GM23338 (cell line): Measurements from ENCODE around the gene KDSR. TPM values are rescaled to one million over a fixed set of nuclear protein-coding genes. Genes with fewer than 3 reads are reported as not detected.

Experiments
- ATAC-seq: fragments of 200-7000 bp; cut with Tn5 transposase; 3 replicates; pipeline ENCODE4 v1.9.1; 2020
- DNase-seq: peaks from one replicate; pipeline ENCODE4 v3.0.0-alpha.2; 2015; ENCODE audit warnings: low spot score
- H2AFZ ChIP-seq: fragments of 200-600 bp; sonication (generic); 2 replicates; pipeline ENCODE4 v1.8.0; 2016; ENCODE audit warnings: antibody characterized with exemption, mild to moderate bottlenecking, moderate library complexity
- H3F3A ChIP-seq: fragments of 200-600 bp; sonication (generic); replicated peaks from 2 replicates; pipeline ENCODE4 v1.8.0; 2017; ENCODE audit warnings: antibody characterized with exemption, mixed run types, low read depth
- H3K27ac ChIP-seq: fragments of 200-600 bp; sonication (generic); 2 replicates; pipeline ENCODE4 v1.6.1; 2016; ENCODE audit warnings: low read depth
- H3K27me3 ChIP-seq: fragments of 200-600 bp; sonication (generic); 2 replicates; pipeline ENCODE4 v1.8.0; 2016; ENCODE audit warnings: mild to moderate bottlenecking, mixed run types, moderate library complexity; ENCODE audit not compliant: insufficient read depth
- H3K36me3 ChIP-seq: fragments of 200-600 bp; sonication (generic); 2 replicates; pipeline ENCODE4 v1.8.0; 2016; ENCODE audit warnings: mild to moderate bottlenecking; ENCODE audit not compliant: insufficient read depth
- H3K4me1 ChIP-seq: fragments of 200-600 bp; sonication (generic); 2 replicates; pipeline ENCODE4 v1.8.0; 2016; ENCODE audit warnings: mild to moderate bottlenecking, moderate library complexity; ENCODE audit not compliant: insufficient read depth
- H3K4me2 ChIP-seq: fragments of 200-600 bp; sonication (generic); 2 replicates; pipeline ENCODE4 v1.7.1; 2017; ENCODE audit warnings: mixed run types
- H3K4me3 ChIP-seq: fragments of 200-600 bp; sonication (generic); 2 replicates; pipeline ENCODE4 v1.6.1; 2016; ENCODE audit warnings: mixed run types
- H3K79me2 ChIP-seq: fragments of 200-600 bp; sonication (generic); replicated peaks from 2 replicates; pipeline ENCODE4 v1.8.0; 2017; ENCODE audit warnings: mild to moderate bottlenecking; ENCODE audit not compliant: insufficient read depth
- H3K9me2 ChIP-seq: fragments of 200-600 bp; sonication (generic); 2 replicates; pipeline ENCODE4 v1.8.0; 2017; ENCODE audit not compliant: insufficient read depth
- H4K20me1 ChIP-seq: fragments of 200-600 bp; sonication (generic); replicated peaks from 2 replicates; pipeline ENCODE4 v1.8.0; 2017; ENCODE audit warnings: mild to moderate bottlenecking; ENCODE audit not compliant: insufficient read depth
- H3K27ac Mint-ChIP-seq: 2 replicates; pipeline ENCODE4 v1.8.0; 2020; ENCODE audit warnings: inconsistent platforms, mild to moderate bottlenecking, moderate library complexity, mixed read lengths
- H3K27me3 Mint-ChIP-seq: 3 replicates; pipeline ENCODE4 v1.8.0; 2022; ENCODE audit warnings: low read depth, mild to moderate bottlenecking, moderate library complexity, mixed read lengths, inconsistent platforms; ENCODE audit not compliant: insufficient read depth, poor library complexity
- H3K36me3 Mint-ChIP-seq: 3 replicates; pipeline ENCODE4 v1.8.0; 2021; ENCODE audit warnings: low read depth, mild to moderate bottlenecking, inconsistent platforms, moderate library complexity, mixed read lengths
- H3K4me1 Mint-ChIP-seq: 3 replicates; pipeline ENCODE4 v1.8.0; 2020; ENCODE audit warnings: mild to moderate bottlenecking, inconsistent platforms, mixed read lengths
- H3K4me3 Mint-ChIP-seq: 3 replicates; pipeline ENCODE4 v1.8.0; 2021; ENCODE audit warnings: moderate library complexity, mild to moderate bottlenecking, inconsistent platforms, mixed read lengths
- H3K9me3 Mint-ChIP-seq: 3 replicates; pipeline ENCODE4 v1.8.0; 2020; ENCODE audit warnings: moderate library complexity, mild to moderate bottlenecking, inconsistent platforms, mixed read lengths
- CREB1 ChIP-seq: fragments of 250-450 bp; sonication (Bioruptor Pico); IDR thresholded peaks from 2 replicates; pipeline ENCODE4 v1.5.0; 2020; ENCODE audit warnings: low read depth, mild to moderate bottlenecking, moderate library complexity
- CTCF ChIP-seq, 2 experiments: fragments of 200-600 bp in 1 of 2; sonication (generic) in 1 of 2; conservative IDR thresholded peaks; 2 replicates each; pipeline versions ENCODE4 v1.5.1 to v1.6.1; 2016 to 2017; ENCODE audit warnings: antibody characterized with exemption in 2 of 2, low read depth in 2 of 2, mild to moderate bottlenecking in 2 of 2, moderate library complexity in 1 of 2
- ETS1 ChIP-seq: IDR thresholded peaks from 2 replicates; pipeline ENCODE4 v1.6.1; 2016; ENCODE audit warnings: antibody characterized with exemption
- EZH2 ChIP-seq: fragments of 200-600 bp; sonication (generic); IDR thresholded peaks from one replicate; pipeline ENCODE4 v1.8.0; 2017; ENCODE audit warnings: antibody characterized with exemption, mild to moderate bottlenecking, low read depth; ENCODE audit not compliant: unreplicated experiment
- EZH2phosphoT487 ChIP-seq: fragments of 200-600 bp; sonication (generic); IDR thresholded peaks from one replicate; pipeline ENCODE4 v1.8.1; 2018; ENCODE audit warnings: antibody characterized with exemption; ENCODE audit not compliant: unreplicated experiment
- JUNB ChIP-seq: IDR thresholded peaks from one replicate; pipeline ENCODE4 v1.6.1; 2016; ENCODE audit warnings: antibody characterized with exemption; ENCODE audit not compliant: unreplicated experiment
- NANOG ChIP-seq: IDR thresholded peaks from 2 replicates; pipeline ENCODE4 v1.6.1; 2016; ENCODE audit warnings: antibody characterized with exemption, borderline replicate concordance
- REST ChIP-seq: IDR thresholded peaks from one replicate; pipeline ENCODE4 v1.6.1; 2018; ENCODE audit warnings: antibody characterized with exemption; ENCODE audit not compliant: unreplicated experiment
- ZNF114 ChIP-seq: fragments of 250-450 bp; sonication (Bioruptor Pico); IDR thresholded peaks from 2 replicates; pipeline ENCODE4 v1.5.0; 2020; ENCODE audit warnings: mild to moderate bottlenecking, moderate library complexity
- ZNF331 ChIP-seq: fragments of 250-450 bp; sonication (Bioruptor Pico); IDR thresholded peaks from 2 replicates; pipeline ENCODE4 v1.5.0; 2020; ENCODE audit warnings: low read depth, mild to moderate bottlenecking, moderate library complexity
- ZNF462 ChIP-seq: fragments of 250-450 bp; sonication (Bioruptor Pico); IDR thresholded peaks from 2 replicates; pipeline ENCODE4 v1.5.0; 2020; ENCODE audit warnings: mild to moderate bottlenecking, moderate library complexity
- polyA plus RNA-seq: library from polyadenylated mRNA; unstranded; fragments of >200 nt; fragmentation: Nextera tagmentation; extraction: Ambion mirVana; gene quantifications from 2 replicates; pipeline ENCODE4 v1.2.1, GENCODE V29; 2016
- total RNA-seq: library from RNA; depleted of rRNA; stranded (reverse); fragments of >200 nt; shearing (Covaris generic); gene quantifications from 2 replicates; pipeline ENCODE4 v1.2.3, GENCODE V29; 2014

Gene KDSR
- total and polyA plus RNA-seq, 2 experiments from 2014 or later = 23.7 to 36.3 TPM

GRCh38 chr18:63303547-63303946 is 63.5 kb downstream of the KDSR start:
- Histone ChIP-seq H3F3A (no peaks in the 10 kb centered on the region), H3K36me3 (no peaks in the 10 kb centered on the region), H3K79me2 (no peaks in the 10 kb centered on the region), H3K4me1 (peaks cover 4% of the 10 kb centered on the region), H4K20me1 (no peaks in the 10 kb centered on the region), H3K9me2 (0 out of 2 replicates have a peak, but pooled peaks cover 4% of the 10 kb centered on the region), H3K4me2 (no peak overlapping the region), H2AFZ (no peak overlapping the region), H3K27me3 (no peaks in the 10 kb centered on the region), H3K27ac (no peak overlapping the region), H3K4me3 (no peak overlapping the region)
- H3K4me1 Mint-ChIP-seq = peaks cover 13% of the 10 kb centered on the region
- H3K27me3 Mint-ChIP-seq = no peaks in the 10 kb centered on the region
- no peaks in the 10 kb centered on the region for H3K36me3 Mint-ChIP-seq
- no peak for ATAC-seq
- no peaks in the 10 kb centered on the region for H3K9me3 Mint-ChIP-seq
- no peak overlapping the region for H3K27ac Mint-ChIP-seq
- TF ChIP-seq JUNB (no peak), EZH2phosphoT487 (no peak), CREB1 (no peak), REST (no peak), ZNF114 (no peak), NANOG (no peak), CTCF (conservative IDR thresholded peaks at IDR 0.05; ENCODE audit: low read depth in 2 of 2) (no peak), ZNF462 (CRISPR knock-in tag) (no peak), EZH2 (no peak), ETS1 (no peak), ZNF331 (CRISPR knock-in tag) (no peak)
- no peak overlapping the region for H3K4me3 Mint-ChIP-seq
- no peak for DNase-seq
